ENCODE data around the gene CASKIN2. TPM values are rescaled to one million over a fixed set of nuclear protein-coding genes. Genes with fewer than 3 reads are reported as not detected.

Gene CASKIN2
- total and polyA plus RNA-seq, 2 of the 4 experiments (the other 2 are of a cell fraction): 2.9 to 6.9 TPM

GRCh38 chr17:75486151-75486550 is 29.2 kb downstream of the CASKIN2 start:
- dilution Hi-C loops (cut with HindIII; ENCODE audit: low sequenced_read_pairs, unreplicated experiment) (no loop called here), intact Hi-C loops (cut with micrococcal nuclease) (no loop called here), in situ Hi-C loops (cut with MboI; ENCODE audit: low sequenced_read_pairs) (no loop called here)
- 86% methylated on average over 1 of the region's 14 CpGs; no CpG with 5 or more reads in 1 of the 2 experiments for WGBS, 2 experiments (ENCODE audit: extremely low coverage in 2 of 2, insufficient read length in 1 of 2)
- Histone ChIP-seq H3K9ac (ENCODE audit: low read depth, low read length) (no peak overlapping the region), H3K4ac (ENCODE audit: low read depth, low read length) (no peak overlapping the region), H3K4me2 (ENCODE audit: low read depth, low read length) (no peak overlapping the region), H3K36me3 (ENCODE audit: control insufficient read depth, insufficient read depth, low read length) (peaks cover 3% of the 10 kb centered on the region; the same call in 1 of the 2 replicates), H3K56ac (ENCODE audit: extremely low read depth, insufficient read depth, low read length) (no peak overlapping the region), H3K4me3 (ENCODE audit: insufficient read depth, low read depth, low read length) (no peak overlapping the region), H3K27me3 (ENCODE audit: control insufficient read depth, insufficient read depth, low read length) (no peaks in the 10 kb centered on the region), H3K14ac (replicated peaks; ENCODE audit: low read depth, low read length) (no peak overlapping the region), H3K18ac (ENCODE audit: low read depth, low read length) (no peak overlapping the region), H4K5ac (ENCODE audit: low read depth, low read length) (no peak overlapping the region), H3K27ac (ENCODE audit: insufficient read depth, low read length) (no peak overlapping the region), H3K4me1 (ENCODE audit: control insufficient read depth, insufficient read depth, low read length) (no peaks in the 10 kb centered on the region), H2BK5ac (ENCODE audit: low read depth, low read length, poor library complexity, severe bottlenecking) (no peak overlapping the region), H2BK20ac (ENCODE audit: low read depth, low read length) (no peak overlapping the region), H3K23ac (ENCODE audit: low read depth, low read length) (no peak overlapping the region), H3K9me1 (ENCODE audit: insufficient read depth, low read length) (peaks cover 8% of the 10 kb centered on the region), H2AK9ac (replicated peaks; ENCODE audit: low read depth, low read length, poor library complexity) (no peak overlapping the region), H4K8ac (ENCODE audit: low read depth in 2 of 2, low read length in 2 of 2) (no peak overlapping the region), H2BK15ac (ENCODE audit: low read depth, low read length) (no peak overlapping the region), H4K20me1 (ENCODE audit: insufficient read depth, low read length) (peaks cover 11% of the 10 kb centered on the region), H3K9me3 (ENCODE audit: control insufficient read depth, insufficient read depth, low read length) (no peaks in the 10 kb centered on the region), H2AFZ (replicated peaks; ENCODE audit: low read length, poor library complexity) (no peak overlapping the region), H2BK120ac (ENCODE audit: low read depth, low read length) (no peak overlapping the region), H4K91ac (ENCODE audit: insufficient read depth, low read depth, low read length) (no peak overlapping the region), H2AK5ac (ENCODE audit: low read depth, low read length) (no peak overlapping the region), H3K79me1 (ENCODE audit: low read depth in 1 of 2, low read length in 2 of 2) (peaks cover 3 to 25% of the 10 kb centered on the region in 2 experiments)
- TF ChIP-seq SMC3 (IDR thresholded peaks at IDR 0.05; ENCODE audit: low read depth, low read length) (no peak), RCOR1 (IDR thresholded peaks at IDR 0.05; ENCODE audit: insufficient replicate concordance, low read length) (no peak), BHLHE40 (IDR thresholded peaks at IDR 0.05; ENCODE audit: low read depth, low read length) (no peak), CEBPB (IDR thresholded peaks at IDR 0.05; ENCODE audit: low read depth, low read length) (no peak), MAFK (IDR thresholded peaks at IDR 0.05; ENCODE audit: low read depth, low read length) (no peak), POLR2A (IDR thresholded peaks at IDR 0.05; ENCODE audit: low read depth, low read length) (no peak), RAD21 (IDR thresholded peaks at IDR 0.05; ENCODE audit: low read length) (no peak), RFX5 (IDR thresholded peaks at IDR 0.05; ENCODE audit: low read depth, low read length) (no peak), ELK1 (IDR thresholded peaks at IDR 0.05; ENCODE audit: borderline replicate concordance, low read depth, low read length) (no peak), USF2 (IDR thresholded peaks at IDR 0.05; ENCODE audit: low read depth, low read length) (no peak), FOS (IDR thresholded peaks at IDR 0.05; ENCODE audit: low read depth, low read length) (no peak), NFE2L2 (IDR thresholded peaks at IDR 0.05; ENCODE audit: low read depth, low read length) (no peak), MAZ (IDR thresholded peaks at IDR 0.05; ENCODE audit: borderline replicate concordance, low read depth, low read length) (no peak), CHD1 (IDR thresholded peaks at IDR 0.05; ENCODE audit: low read depth, low read length) (no peak), MXI1 (IDR thresholded peaks at IDR 0.05; ENCODE audit: borderline replicate concordance, low read depth, low read length) (no peak), CTCF (conservative IDR thresholded peaks at IDR 0.05; ENCODE audit: low read depth, low read length) (no peak)
- no TSS peak for BruUV-seq (replicated peaks)
- ChIA-PET CTCF (no interaction called here), POLR2A (ENCODE audit: unreplicated experiment) (no interaction called here)
- ATAC-seq (ENCODE audit: low read depth): no peak
- DNase-seq: no peak

Measured in IMR-90 (cell line).